KMS-11 (cell line): ENCODE measurements around the gene ZC3H13.

Source experiments
- H2AFZ ChIP-seq: fragments of 200-600 bp; sonication (generic); 2 replicates; pipeline ENCODE4 v1.6.1; 2016; ENCODE audit warnings: antibody characterized with exemption, mixed run types, low read depth
- H3K27ac ChIP-seq: fragments of 200-600 bp; sonication (generic); 2 replicates; pipeline ENCODE4 v1.6.1; 2016; ENCODE audit warnings: mild to moderate bottlenecking, mixed run types
- H3K27me3 ChIP-seq: fragments of 200-600 bp; sonication (generic); 2 replicates; pipeline ENCODE4 v1.6.1; 2017; ENCODE audit warnings: mild to moderate bottlenecking, low read depth, mixed run types, moderate library complexity; ENCODE audit not compliant: insufficient read depth
- H3K36me3 ChIP-seq: fragments of 200-600 bp; sonication (generic); 2 replicates; pipeline ENCODE4 v1.6.1; 2017; ENCODE audit warnings: mild to moderate bottlenecking, mixed run types; ENCODE audit not compliant: insufficient read depth
- H3K4me1 ChIP-seq: fragments of 200-600 bp; sonication (generic); 2 replicates; pipeline ENCODE4 v1.6.1; 2016; ENCODE audit warnings: mild to moderate bottlenecking, low read depth, mixed run types; ENCODE audit not compliant: poor library complexity, severe bottlenecking
- H3K4me2 ChIP-seq: fragments of 200-600 bp; sonication (generic); 2 replicates; pipeline ENCODE4 v1.7.0; 2016; ENCODE audit warnings: mild to moderate bottlenecking, mixed run types
- H3K4me3 ChIP-seq: fragments of 200-600 bp; sonication (generic); IDR thresholded peaks from 2 replicates; pipeline ENCODE4 v1.6.1; 2017; ENCODE audit warnings: low read depth, low read length, mixed read lengths; ENCODE audit not compliant: insufficient read depth
- H3K79me2 ChIP-seq: fragments of 200-600 bp; sonication (generic); 2 replicates; pipeline ENCODE4 v1.6.1; 2016; ENCODE audit warnings: low read depth, mixed run types; ENCODE audit not compliant: insufficient read depth
- H3K9ac ChIP-seq: fragments of 200-600 bp; sonication (generic); 2 replicates; pipeline ENCODE4 v1.6.1; 2016; ENCODE audit warnings: mild to moderate bottlenecking, mixed run types
- H4K20me1 ChIP-seq: fragments of 200-600 bp; sonication (generic); 2 replicates; pipeline ENCODE4 v1.6.1; 2016; ENCODE audit warnings: mild to moderate bottlenecking, mixed run types; ENCODE audit not compliant: insufficient read depth
- TF ChIP-seq, protein P1 (sequence below): fragments of 200-600 bp; sonication (generic); conservative IDR thresholded peaks from 2 replicates; pipeline ENCODE4 v1.6.1; 2017; ENCODE audit warnings: low read depth, mild to moderate bottlenecking, antibody characterized with exemption, low read length, moderate library complexity, mixed read lengths

The ZC3H13 gene

DNA sequence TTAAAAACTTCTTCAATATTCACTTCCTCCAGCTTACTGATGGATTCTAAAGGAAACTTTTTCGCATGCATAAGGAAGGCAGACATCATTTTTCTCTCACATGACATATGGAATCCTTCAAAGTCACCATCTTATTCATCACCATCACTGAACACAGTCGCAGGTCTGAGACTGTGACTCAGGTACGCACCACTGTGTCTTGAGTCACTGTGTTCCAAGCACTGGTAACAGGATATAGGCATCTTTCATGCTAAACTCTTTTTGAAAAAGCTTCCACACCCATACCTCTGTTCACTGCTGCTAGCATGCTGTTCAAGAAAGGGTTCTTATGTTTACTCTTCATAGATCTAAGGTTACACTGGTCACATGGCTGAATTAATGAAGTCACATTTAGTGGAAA is 133.9 kb downstream of the ZC3H13 start:
- no peak overlapping the region for H3K4me2 ChIP-seq
- H3K36me3 ChIP-seq = no peaks in the 10 kb centered on the region
- H3K27ac ChIP-seq = no peak overlapping the region
- no peaks in the 10 kb centered on the region for H3K27me3 ChIP-seq
- H3K9ac ChIP-seq = no peak overlapping the region
- H3K4me3 ChIP-seq = no peak overlapping the region
- H4K20me1 ChIP-seq = no peaks in the 10 kb centered on the region
- no peaks in the 10 kb centered on the region for H3K79me2 ChIP-seq
- TF ChIP-seq, protein P1, sequence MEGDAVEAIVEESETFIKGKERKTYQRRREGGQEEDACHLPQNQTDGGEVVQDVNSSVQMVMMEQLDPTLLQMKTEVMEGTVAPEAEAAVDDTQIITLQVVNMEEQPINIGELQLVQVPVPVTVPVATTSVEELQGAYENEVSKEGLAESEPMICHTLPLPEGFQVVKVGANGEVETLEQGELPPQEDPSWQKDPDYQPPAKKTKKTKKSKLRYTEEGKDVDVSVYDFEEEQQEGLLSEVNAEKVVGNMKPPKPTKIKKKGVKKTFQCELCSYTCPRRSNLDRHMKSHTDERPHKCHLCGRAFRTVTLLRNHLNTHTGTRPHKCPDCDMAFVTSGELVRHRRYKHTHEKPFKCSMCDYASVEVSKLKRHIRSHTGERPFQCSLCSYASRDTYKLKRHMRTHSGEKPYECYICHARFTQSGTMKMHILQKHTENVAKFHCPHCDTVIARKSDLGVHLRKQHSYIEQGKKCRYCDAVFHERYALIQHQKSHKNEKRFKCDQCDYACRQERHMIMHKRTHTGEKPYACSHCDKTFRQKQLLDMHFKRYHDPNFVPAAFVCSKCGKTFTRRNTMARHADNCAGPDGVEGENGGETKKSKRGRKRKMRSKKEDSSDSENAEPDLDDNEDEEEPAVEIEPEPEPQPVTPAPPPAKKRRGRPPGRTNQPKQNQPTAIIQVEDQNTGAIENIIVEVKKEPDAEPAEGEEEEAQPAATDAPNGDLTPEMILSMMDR = no peak
- no peak overlapping the region for H2AFZ ChIP-seq
- H3K4me1 ChIP-seq = no peaks in the 10 kb centered on the region

DNA sequence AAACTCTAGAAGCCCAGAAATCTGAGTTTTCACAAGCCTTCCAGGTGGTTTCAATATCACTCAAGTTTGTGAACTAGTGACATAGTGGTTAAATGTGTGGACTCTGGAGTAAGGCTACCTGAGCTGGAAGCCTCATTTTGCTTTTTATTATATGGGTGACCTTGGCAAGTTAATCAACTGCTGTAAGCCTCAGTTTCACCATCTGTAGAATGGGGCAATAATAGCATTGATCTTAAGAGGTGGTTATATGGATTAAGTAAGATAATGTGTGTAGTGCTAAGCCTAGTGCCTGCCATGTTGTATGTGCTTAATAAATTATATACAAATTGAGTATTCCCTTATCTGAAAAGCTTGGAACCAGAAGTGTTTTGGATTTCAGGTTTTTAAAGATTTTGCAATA is 135.5 kb downstream of the ZC3H13 start:
- Histone ChIP-seq H3K36me3 (no peaks in the 10 kb centered on the region), H3K4me2 (no peak overlapping the region), H3K9ac (no peak overlapping the region), H3K79me2 (no peaks in the 10 kb centered on the region), H3K4me3 (no peak overlapping the region), H2AFZ (no peak overlapping the region), H3K4me1 (no peaks in the 10 kb centered on the region), H3K27ac (no peak overlapping the region), H3K27me3 (no peaks in the 10 kb centered on the region), H4K20me1 (no peaks in the 10 kb centered on the region)
- TF ChIP-seq, protein P1 = no peak

DNA sequence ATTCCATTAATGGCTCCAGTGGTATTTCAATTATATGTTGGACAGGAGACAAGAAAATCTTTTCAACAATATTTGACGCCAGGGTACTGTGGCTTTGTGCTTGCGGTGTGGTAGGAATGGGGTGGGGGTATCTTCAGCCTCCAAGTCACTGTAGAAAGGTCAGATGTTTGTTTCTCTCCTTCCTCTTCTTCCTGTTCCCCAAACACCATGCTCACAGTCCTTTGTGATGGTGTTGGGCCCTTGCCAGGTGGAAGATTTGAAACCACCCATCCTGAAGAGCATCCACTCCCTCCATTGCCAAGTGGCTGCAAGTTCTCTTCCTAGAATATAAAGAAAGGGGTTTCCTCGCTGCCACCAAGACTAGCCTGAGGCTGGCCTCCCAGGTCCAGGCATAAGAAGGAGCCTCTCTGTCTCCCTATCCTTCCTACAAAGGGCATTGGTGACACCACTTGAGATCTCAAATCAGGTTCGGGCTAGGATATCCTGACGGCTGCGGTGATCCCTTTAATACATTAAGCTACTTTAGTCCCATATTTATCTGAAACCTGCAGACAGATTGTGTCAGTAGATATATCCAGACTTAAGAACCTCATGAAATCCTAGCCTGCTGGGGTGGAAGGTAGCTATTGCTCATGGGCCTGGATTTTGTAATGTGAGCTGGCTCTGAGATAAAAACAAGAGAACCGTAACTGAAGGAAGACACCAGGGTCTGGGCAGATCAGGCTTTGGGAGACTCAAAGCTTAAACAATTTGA is 136.7 kb downstream of the ZC3H13 start:
- Histone ChIP-seq H3K4me3 (no peak overlapping the region), H2AFZ (no peak overlapping the region), H4K20me1 (no peaks in the 10 kb centered on the region), H3K27me3 (no peaks in the 10 kb centered on the region), H3K4me2 (no peak overlapping the region), H3K36me3 (no peaks in the 10 kb centered on the region), H3K79me2 (no peaks in the 10 kb centered on the region), H3K4me1 (no peaks in the 10 kb centered on the region), H3K27ac (no peak overlapping the region), H3K9ac (no peak overlapping the region)
- TF ChIP-seq, protein P1 = no peak

DNA sequence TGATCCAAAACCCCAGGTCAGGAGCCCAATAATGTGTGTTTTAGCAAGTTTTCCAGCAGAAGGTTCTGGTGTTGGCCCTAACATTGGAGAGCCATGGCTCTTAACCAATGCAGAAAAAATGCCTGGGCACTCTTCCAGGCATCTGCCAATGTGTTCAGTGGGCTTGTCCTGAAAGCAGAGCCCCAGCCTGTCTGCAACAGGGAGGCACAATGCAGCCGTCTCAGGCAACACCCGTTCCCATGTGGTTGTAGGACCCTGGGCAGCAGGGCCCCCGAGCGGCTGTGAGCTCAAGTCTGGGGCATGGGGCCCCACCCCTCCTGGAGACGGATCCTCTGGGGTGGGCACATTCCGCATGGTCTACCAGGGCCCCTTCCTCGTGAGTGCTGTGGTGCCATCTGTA is 142.9 kb downstream of the ZC3H13 start:
- no peak overlapping the region for H2AFZ ChIP-seq

More for the DNA sequence above, 142.9 kb downstream of the ZC3H13 start:
- no peaks in the 10 kb centered on the region for H4K20me1 ChIP-seq
- no peaks in the 10 kb centered on the region for H3K36me3 ChIP-seq
- no peak overlapping the region for H3K27ac ChIP-seq
- H3K9ac ChIP-seq = no peak overlapping the region
- no peaks in the 10 kb centered on the region for H3K27me3 ChIP-seq
- no peak overlapping the region for H3K4me3 ChIP-seq
- H3K4me2 ChIP-seq = no peak overlapping the region
- TF ChIP-seq, protein P1 = no peak
- H3K4me1 ChIP-seq = no peaks in the 10 kb centered on the region
- H3K79me2 ChIP-seq = no peaks in the 10 kb centered on the region
